ENCODE results near the gene SAMD7.
A peak's percentile ranks its signal among the peaks of the same experiment; 100 is the strongest.

The SAMD7 gene

DNA sequence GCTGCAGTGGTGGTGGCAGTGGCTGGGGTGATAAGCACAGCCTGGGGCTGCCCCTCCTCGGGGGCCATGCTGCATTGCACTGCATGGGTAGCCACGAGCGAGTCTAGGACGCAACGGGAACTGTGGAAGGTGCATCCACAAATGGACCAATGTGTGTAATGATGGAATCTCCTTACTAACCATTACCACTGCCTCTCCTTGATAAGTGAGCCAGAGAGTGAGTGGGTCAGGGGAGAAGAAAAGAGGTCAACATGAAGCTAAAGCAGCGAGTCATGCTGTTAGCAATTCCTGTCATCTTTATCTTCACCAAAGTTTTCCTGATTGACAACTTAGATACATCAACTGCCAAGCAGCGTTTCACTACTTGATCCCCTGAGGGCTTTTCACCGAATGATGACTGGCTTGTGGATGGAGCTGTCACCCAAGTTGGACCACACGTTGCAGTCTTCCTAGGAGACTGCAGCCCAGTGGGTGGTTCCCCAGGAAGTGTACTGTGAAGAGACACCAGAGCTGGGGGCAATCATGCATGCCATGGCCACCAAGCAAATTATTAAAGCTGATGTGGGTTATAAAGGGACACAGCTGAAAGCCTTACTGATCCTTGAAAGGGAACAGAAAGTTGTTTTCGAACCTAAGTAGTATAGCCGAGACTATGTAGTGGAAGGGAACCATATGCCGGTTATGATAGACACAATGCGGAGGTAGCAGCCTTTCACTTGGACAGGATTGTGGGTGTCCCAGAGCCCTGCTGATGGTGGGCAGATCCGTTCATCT lies 20.6 kb downstream of the SAMD7 start:
- DNase-seq (ENCODE audit: low spot score): no peak
- H3K4me1 Mint-ChIP-seq (ENCODE audit: low read depth): peaks cover 3% of the 10 kb centered on the region
- no peak overlapping the region for H3K27ac Mint-ChIP-seq
- H3K27me3 Mint-ChIP-seq (ENCODE audit: low read depth): peaks cover 12% of the 10 kb centered on the region
- no peak overlapping the region for H3K4me3 Mint-ChIP-seq
- no peaks in the 10 kb centered on the region for H3K9me3 Mint-ChIP-seq
- no peaks in the 10 kb centered on the region for H3K36me3 Mint-ChIP-seq (ENCODE audit: low read depth)

DNA sequence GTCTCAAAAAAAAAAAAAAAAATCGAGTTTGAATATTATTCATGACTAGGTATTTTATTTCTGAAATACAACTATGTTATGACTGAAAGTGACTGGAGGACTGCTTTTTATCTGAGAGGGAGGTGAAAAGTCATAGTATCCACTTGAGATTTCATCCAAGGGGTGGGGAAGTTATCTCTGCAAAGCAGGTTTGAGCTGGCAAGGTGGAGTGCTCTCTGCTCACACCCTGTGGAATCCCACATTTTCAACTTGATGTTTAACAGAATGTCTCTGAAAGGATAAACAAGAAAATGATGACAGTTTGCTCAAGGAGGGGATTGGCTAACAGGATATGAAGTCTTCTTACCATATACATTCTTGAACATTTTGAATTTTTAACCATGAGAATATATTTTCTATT lies 27.9 kb downstream of the SAMD7 start:
- H3K27me3 Mint-ChIP-seq (ENCODE audit: low read depth): peaks cover 16% of the 10 kb centered on the region
- peaks cover 7% of the 10 kb centered on the region for H3K4me1 Mint-ChIP-seq (ENCODE audit: low read depth)
- no peak overlapping the region for H3K27ac Mint-ChIP-seq
- DNase-seq (ENCODE audit: low spot score): no peak
- no peaks in the 10 kb centered on the region for H3K9me3 Mint-ChIP-seq
- no peak overlapping the region for H3K4me3 Mint-ChIP-seq
- no peaks in the 10 kb centered on the region for H3K36me3 Mint-ChIP-seq (ENCODE audit: low read depth)

DNA sequence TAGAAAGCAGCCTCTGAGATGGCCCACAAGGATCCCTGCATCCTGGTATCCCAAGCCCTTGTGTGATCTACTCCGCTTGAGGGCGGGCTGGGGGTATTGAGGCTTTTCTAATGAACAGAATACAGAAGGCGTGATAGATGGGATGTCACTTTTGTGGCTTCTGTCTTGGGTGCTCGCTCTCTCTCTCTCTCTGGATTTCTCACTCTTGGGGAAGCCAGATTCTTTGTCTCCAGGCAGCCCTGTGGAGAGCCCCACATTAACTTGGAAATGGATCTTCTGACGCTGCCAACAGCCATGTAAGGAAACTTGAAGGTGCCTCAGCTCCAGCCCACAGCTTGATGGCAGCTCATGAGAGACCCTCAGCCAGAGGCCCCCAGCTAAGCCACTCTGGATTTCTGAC lies 28.4 kb downstream of the SAMD7 start:
- no peak overlapping the region for H3K4me3 Mint-ChIP-seq
- DNase-seq (ENCODE audit: low spot score): no peak
- no peaks in the 10 kb centered on the region for H3K36me3 Mint-ChIP-seq (ENCODE audit: low read depth)
- H3K27me3 Mint-ChIP-seq (ENCODE audit: low read depth): peaks cover 14% of the 10 kb centered on the region
- no peak overlapping the region for H3K27ac Mint-ChIP-seq
- no peaks in the 10 kb centered on the region for H3K9me3 Mint-ChIP-seq
- peaks cover 7% of the 10 kb centered on the region for H3K4me1 Mint-ChIP-seq (ENCODE audit: low read depth)

DNA sequence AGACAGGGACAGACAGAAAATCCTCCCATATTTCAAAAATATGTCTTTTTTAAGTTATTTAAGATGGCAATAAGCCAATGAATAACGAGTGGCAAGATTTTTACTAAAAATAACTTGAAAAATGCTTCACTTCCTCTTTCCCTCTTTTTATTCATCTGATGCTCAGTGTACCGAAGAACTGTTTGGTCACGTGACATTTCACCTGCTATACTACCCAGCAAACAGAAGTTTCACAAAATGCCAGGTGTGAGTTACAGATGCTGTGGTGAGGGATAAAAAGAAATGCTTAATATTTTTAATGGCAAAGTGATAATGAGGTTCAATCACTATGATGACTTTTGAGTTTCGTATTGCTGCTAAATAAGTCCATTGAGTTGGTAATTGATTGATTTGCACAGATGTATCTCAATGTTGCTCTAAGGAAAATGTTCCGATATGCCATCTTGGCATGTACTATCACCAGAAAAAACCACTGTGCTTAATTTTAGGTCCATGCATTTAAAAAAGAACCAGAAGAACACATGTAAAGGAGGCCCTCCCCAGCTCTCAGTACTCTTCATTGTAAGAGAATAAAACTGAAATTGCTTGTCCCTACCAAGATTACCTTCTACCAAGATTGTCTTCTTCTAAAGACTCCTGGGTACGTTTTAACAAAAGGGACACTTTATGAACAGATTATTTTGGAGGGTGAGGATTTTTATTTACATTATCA lies 29.3 kb downstream of the SAMD7 start:
- H3K36me3 Mint-ChIP-seq (ENCODE audit: low read depth): no peaks in the 10 kb centered on the region
- no peak overlapping the region for H3K27ac Mint-ChIP-seq
- no peaks in the 10 kb centered on the region for H3K9me3 Mint-ChIP-seq
- peaks cover 13% of the 10 kb centered on the region for H3K4me1 Mint-ChIP-seq (ENCODE audit: low read depth)
- H3K4me3 Mint-ChIP-seq: no peak overlapping the region
- H3K27me3 Mint-ChIP-seq (ENCODE audit: low read depth): peaks cover 5% of the 10 kb centered on the region
- DNase-seq (ENCODE audit: low spot score): no peak

DNA sequence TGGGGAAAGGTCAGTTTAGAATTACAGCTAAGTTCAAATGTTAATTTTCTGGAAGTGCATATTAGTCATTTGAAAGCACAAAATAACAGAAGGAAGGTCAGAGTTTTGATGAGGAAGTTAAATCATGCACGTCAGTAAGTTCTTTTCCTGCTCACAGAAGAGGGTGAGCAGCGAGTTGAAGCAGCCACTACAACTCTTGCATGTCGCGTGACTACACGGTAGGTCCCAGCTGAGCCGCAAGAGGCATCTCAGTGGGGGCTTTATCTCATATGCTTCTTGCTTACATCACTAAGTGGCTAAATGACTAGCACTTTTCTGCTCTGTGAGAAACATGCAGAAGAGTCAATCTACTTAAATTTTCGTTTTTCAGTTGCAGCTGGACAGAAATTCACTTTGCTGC lies 33.9 kb downstream of the SAMD7 start:
- H3K4me1 Mint-ChIP-seq (ENCODE audit: low read depth): peaks cover 13% of the 10 kb centered on the region

DNA sequence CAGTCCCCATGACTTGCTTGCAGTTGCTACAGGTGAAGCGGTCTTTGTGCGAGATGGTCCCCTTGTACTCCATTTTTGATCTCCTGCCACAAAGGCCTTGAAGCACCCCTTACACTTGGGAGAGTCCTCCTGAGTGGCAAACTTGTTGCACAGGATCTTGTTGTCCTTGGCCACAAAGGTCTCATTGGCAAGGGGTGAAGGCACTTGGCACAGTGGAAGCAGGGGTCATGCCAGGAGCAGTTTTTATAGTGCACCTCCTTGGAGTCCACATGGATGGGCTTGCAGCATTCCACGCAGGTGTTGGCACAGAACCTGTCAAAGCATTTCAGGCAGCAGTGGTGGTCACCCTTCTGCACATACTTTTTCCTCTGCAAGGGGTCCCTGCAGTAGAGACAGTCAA lies 35.0 kb downstream of the SAMD7 start:
- Mint-ChIP-seq H3K36me3 (ENCODE audit: low read depth) (no peaks in the 10 kb centered on the region), H3K4me1 (ENCODE audit: low read depth) (peaks cover 8% of the 10 kb centered on the region), H3K27ac (no peak overlapping the region), H3K27me3 (ENCODE audit: low read depth) (peaks cover 1% of the 10 kb centered on the region), H3K9me3 (no peaks in the 10 kb centered on the region), H3K4me3 (no peak overlapping the region)
- no peak for DNase-seq (ENCODE audit: low spot score)

More for the DNA sequence above, 33.9 kb downstream of the SAMD7 start:
- Mint-ChIP-seq H3K36me3 (ENCODE audit: low read depth) (no peaks in the 10 kb centered on the region), H3K27ac (peak overlapping the region; percentile 75), H3K27me3 (ENCODE audit: low read depth) (peaks cover 1% of the 10 kb centered on the region), H3K4me3 (peak overlapping the region; percentile 67), H3K9me3 (no peaks in the 10 kb centered on the region)
- DNase-seq (ENCODE audit: low spot score): peak; percentile 60

DNA sequence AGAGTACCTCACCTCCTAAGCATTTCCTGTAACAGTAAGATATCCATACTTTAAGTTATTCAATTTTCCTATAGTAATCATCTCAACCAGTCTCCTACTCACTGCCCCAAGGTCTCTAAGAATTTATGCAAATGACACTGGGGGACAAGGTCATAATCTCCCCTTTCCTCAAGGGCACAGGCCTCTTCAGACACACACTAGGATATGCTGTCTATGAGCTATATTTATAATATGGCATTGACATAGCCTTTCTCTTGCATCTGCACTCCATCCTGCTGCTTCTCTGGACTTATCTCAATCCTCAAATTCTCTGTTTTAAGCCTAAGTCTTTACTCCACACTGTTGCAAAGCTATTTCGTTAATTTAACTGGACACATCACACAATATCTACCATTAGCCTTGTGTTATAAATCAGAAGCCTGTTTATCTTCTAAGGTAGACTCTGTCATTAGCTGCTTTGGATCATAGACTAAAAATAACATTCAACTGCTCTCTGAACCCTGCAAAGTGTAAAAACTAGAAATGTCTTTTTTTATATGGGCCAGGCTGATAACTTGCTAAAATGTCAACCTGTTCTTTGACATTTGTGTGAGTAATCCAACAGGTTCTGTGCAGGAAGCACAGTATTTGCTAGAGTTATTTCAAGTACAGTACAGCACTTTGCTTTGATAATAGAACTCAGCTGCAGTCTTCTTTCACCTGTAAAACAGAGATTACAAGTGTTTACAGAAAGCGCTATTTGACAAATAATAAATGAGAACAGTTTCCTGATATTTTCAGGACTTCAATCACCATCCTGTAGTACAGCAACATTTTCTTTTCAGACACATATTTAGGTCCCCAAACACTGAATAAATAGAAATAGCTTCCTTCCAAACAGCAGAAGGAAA lies 37.4 kb downstream of the SAMD7 start:
- H3K4me3 Mint-ChIP-seq: no peak overlapping the region
- no peaks in the 10 kb centered on the region for H3K9me3 Mint-ChIP-seq
- no peaks in the 10 kb centered on the region for H3K36me3 Mint-ChIP-seq (ENCODE audit: low read depth)
- H3K4me1 Mint-ChIP-seq (ENCODE audit: low read depth): peaks cover 8% of the 10 kb centered on the region
- DNase-seq (ENCODE audit: low spot score): no peak
- no peak overlapping the region for H3K27ac Mint-ChIP-seq
- H3K27me3 Mint-ChIP-seq (ENCODE audit: low read depth): no peaks in the 10 kb centered on the region

DNA sequence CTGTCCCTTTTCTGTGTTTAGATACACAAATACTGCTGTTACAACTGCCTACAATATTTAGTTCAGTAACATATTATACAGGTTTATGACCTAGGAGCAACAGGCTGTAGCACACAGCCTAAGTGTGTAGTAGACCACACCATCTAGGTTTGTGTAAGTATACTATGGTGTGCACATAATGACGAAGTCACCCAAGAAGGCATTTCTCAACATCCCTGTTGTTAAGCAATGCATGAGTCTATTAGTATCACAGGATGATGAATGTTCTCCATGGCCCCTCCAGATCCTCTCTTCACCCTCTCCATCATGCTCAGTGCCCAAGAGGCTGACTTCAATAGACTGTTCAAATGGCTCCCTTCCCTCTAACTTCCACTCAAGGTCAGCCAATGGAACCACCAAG lies 40.7 kb downstream of the SAMD7 start:
- no peak overlapping the region for H3K4me3 Mint-ChIP-seq
- H3K27me3 Mint-ChIP-seq (ENCODE audit: low read depth): peaks cover 7% of the 10 kb centered on the region
- no peaks in the 10 kb centered on the region for H3K36me3 Mint-ChIP-seq (ENCODE audit: low read depth)
- H3K27ac Mint-ChIP-seq: no peak overlapping the region
- H3K9me3 Mint-ChIP-seq: no peaks in the 10 kb centered on the region
- H3K4me1 Mint-ChIP-seq (ENCODE audit: low read depth): no peaks in the 10 kb centered on the region
- DNase-seq (ENCODE audit: low spot score): no peak

DNA sequence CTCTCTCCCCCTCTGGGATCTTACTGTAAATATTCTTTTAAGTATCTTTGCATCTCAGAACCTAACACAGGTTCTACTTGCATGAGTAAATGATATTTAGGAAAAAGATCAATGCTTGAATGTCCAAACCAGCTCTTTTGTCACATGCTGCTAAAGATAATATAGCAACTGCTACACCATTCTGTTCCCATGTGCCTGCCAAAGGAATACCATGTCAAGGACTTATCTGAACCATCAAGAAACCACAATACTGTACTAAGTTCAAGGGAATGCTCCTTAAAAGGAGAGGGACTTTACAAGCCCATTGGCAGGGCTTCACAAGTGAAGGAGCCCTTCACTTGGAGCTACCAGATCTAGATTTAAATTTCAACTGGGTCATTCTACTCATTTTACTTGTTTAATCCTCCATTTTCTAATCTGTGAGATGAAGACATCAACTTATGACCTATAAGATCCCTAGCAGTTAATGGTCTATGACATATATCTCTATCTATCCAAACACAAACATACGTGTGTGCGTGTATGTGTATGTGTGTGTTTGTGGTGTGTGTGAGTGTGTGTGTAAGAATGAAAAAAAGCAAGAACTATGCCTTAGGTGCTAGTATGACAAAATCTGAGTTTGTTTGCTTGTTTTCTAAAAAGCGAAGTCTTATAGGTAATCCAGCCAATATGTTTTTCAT lies 42.2 kb downstream of the SAMD7 start:
- H3K4me1 Mint-ChIP-seq (ENCODE audit: low read depth): no peaks in the 10 kb centered on the region
- no peak overlapping the region for H3K27ac Mint-ChIP-seq

DNA sequence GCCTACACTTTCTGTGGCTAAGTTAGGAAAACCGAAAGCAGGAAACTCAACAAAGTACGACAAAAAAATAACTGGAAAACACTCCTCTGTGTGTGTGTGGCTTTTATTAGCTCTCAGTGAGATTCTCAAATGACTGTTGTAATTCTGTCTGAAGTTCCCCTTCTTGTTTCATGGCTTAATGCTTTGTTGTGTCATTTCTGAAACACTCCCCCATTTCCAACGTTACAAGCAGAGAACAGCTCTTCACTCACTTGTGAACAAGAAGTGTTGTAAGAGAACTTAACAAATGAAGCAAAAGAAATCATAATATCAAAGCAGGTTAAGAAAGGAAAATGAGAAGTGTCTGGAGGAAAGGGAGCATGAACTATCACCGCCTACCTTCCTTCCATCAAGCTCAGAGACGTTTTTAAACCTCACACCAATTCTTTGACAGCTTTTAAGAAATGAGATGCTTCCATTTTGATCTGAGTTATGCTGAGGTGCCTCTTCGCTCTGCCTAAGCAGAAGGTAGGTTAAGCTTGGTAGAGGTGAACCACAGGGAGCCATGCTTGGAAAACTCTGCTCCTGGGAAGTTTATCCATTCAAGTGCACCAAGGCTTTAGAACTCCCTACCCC lies 42.9 kb downstream of the SAMD7 start:
- Mint-ChIP-seq H3K27me3 (ENCODE audit: low read depth) (peaks cover 10% of the 10 kb centered on the region), H3K4me1 (ENCODE audit: low read depth) (no peaks in the 10 kb centered on the region), H3K36me3 (ENCODE audit: low read depth) (no peaks in the 10 kb centered on the region), H3K4me3 (no peak overlapping the region), H3K9me3 (no peaks in the 10 kb centered on the region), H3K27ac (no peak overlapping the region)
- DNase-seq (ENCODE audit: low spot score): no peak

More for the DNA sequence above, 42.2 kb downstream of the SAMD7 start:
- Mint-ChIP-seq H3K27me3 (ENCODE audit: low read depth) (peaks cover 7% of the 10 kb centered on the region), H3K9me3 (no peaks in the 10 kb centered on the region), H3K36me3 (ENCODE audit: low read depth) (no peaks in the 10 kb centered on the region), H3K4me3 (no peak overlapping the region)
- no peak for DNase-seq (ENCODE audit: low spot score)

DNA sequence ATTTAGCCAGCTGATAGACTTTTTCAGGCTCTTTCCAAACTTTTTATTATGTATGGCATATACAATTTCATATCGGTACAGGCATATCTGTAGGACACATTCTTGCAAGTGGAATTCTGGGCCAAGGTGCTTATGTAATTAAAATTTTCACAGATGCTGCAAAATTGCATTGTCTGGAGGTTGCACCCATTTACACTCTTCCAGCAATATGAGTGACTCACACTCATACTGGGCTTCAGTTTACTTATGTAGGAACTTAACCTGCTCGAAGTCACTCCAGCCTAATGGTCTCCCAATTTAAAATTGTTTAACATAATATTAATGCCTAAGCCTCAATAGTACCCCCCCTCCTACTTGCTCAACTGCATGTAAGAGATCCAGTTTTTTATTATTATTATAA lies 44.0 kb downstream of the SAMD7 start:
- Mint-ChIP-seq H3K27me3 (ENCODE audit: low read depth) (peaks cover 11% of the 10 kb centered on the region), H3K27ac (no peak overlapping the region), H3K4me1 (ENCODE audit: low read depth) (no peaks in the 10 kb centered on the region), H3K36me3 (ENCODE audit: low read depth) (no peaks in the 10 kb centered on the region), H3K9me3 (no peaks in the 10 kb centered on the region), H3K4me3 (no peak overlapping the region)
- no peak for DNase-seq (ENCODE audit: low spot score)

DNA sequence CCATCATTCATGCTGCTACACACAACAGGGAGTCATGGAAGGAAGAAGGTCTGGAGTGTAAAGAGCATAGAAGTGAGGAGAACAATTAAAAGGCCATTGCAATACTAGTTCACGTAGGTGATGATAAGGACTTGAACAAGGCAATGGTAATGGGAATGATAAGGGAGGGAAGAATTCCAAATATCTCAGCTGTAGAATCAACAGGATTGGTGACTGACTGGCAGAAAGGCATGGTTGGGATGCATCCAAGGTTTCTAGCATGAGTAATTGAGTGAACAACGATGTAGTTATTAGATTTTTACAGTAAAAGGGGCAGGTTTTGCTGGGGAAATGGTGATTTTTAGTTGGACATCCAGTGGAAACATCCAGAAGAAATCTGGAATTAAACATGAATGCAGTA lies 52.8 kb downstream of the SAMD7 start:
- Mint-ChIP-seq H3K27me3 (ENCODE audit: low read depth) (peaks cover 6% of the 10 kb centered on the region), H3K4me1 (ENCODE audit: low read depth) (peaks cover 28% of the 10 kb centered on the region), H3K36me3 (ENCODE audit: low read depth) (peaks cover 8% of the 10 kb centered on the region), H3K4me3 (no peak overlapping the region), H3K9me3 (peaks cover 8% of the 10 kb centered on the region), H3K27ac (no peak overlapping the region)
- DNase-seq (ENCODE audit: low spot score): no peak

Measured in T-helper 2 cell treated with Interferon-gamma antibody and Interleukin-4, amounts not matched to agents 5 μg/mL and 100 μg/mL, for 36 hours (primary cell).